Measurements from ENCODE around the gene LRMDA. TPM values are rescaled to one million over a fixed set of nuclear protein-coding genes. Genes with fewer than 3 reads are reported as not detected.

LRMDA gene
- total and polyA plus RNA-seq, 2 of the 4 experiments (the other 2 are of a cell fraction): 0.07 TPM; not detected in 1

GRCh38 chr10:76444034-76444800 is 1012.8 kb downstream of the LRMDA start:
- dilution Hi-C loops (cut with HindIII; ENCODE audit: low sequenced_read_pairs, unreplicated experiment): no loop called here
- Histone ChIP-seq H3K14ac (replicated peaks; ENCODE audit: low read depth, low read length) (no peak overlapping the region), H3K4me1 (ENCODE audit: control insufficient read depth, insufficient read depth, low read length) (peaks cover 4% of the 10 kb centered on the region; the same call in 1 of the 2 replicates), H3K9ac (ENCODE audit: low read depth, low read length) (no peak overlapping the region), H3K18ac (ENCODE audit: low read depth, low read length) (no peak overlapping the region), H2AK9ac (replicated peaks; ENCODE audit: low read depth, low read length, poor library complexity) (no peak overlapping the region), H2BK120ac (ENCODE audit: low read depth, low read length) (no peak overlapping the region), H2AK5ac (ENCODE audit: low read depth, low read length) (no peak overlapping the region), H4K8ac (ENCODE audit: low read depth in 2 of 2, low read length in 2 of 2) (no peak overlapping the region), H3K4me2 (ENCODE audit: low read depth, low read length) (no peak overlapping the region), H2BK5ac (ENCODE audit: low read depth, low read length, poor library complexity, severe bottlenecking) (no peak overlapping the region), H3K9me1 (ENCODE audit: insufficient read depth, low read length) (no peaks in the 10 kb centered on the region), H2BK15ac (ENCODE audit: low read depth, low read length) (no peak overlapping the region), H3K36me3 (ENCODE audit: control insufficient read depth, insufficient read depth, low read length) (no peaks in the 10 kb centered on the region), H3K27ac (ENCODE audit: insufficient read depth, low read length) (no peak overlapping the region), H3K4me3 (ENCODE audit: insufficient read depth, low read depth, low read length) (no peak overlapping the region), H2AFZ (replicated peaks; ENCODE audit: low read length, poor library complexity) (no peak overlapping the region), H3K4ac (ENCODE audit: low read depth, low read length) (no peak overlapping the region), H4K5ac (ENCODE audit: low read depth, low read length) (no peak overlapping the region), H2BK20ac (ENCODE audit: low read depth, low read length) (no peak overlapping the region), H4K91ac (ENCODE audit: insufficient read depth, low read depth, low read length) (no peak overlapping the region), H3K23ac (ENCODE audit: low read depth, low read length) (no peak overlapping the region), H4K20me1 (ENCODE audit: insufficient read depth, low read length) (no peaks in the 10 kb centered on the region), H3K56ac (ENCODE audit: extremely low read depth, insufficient read depth, low read length) (no peak overlapping the region), H3K27me3 (ENCODE audit: control insufficient read depth, insufficient read depth, low read length) (no peaks in the 10 kb centered on the region; the same call in 1 of the 2 replicates), H3K79me1 (ENCODE audit: low read depth in 1 of 2, low read length in 2 of 2) (no peaks in the 10 kb centered on the region), H3K9me3 (ENCODE audit: control insufficient read depth, insufficient read depth, low read length) (no peaks in the 10 kb centered on the region)
- intact Hi-C loops (cut with micrococcal nuclease): no loop called here
- in situ Hi-C loops (cut with MboI; ENCODE audit: low sequenced_read_pairs): no loop called here
- POLR2A ChIA-PET (ENCODE audit: unreplicated experiment): no interaction called here
- BruUV-seq (replicated peaks): no TSS peak
- peak; percentile 13 for DNase-seq
- WGBS, 2 experiments (ENCODE audit: extremely low coverage in 2 of 2, insufficient read length in 1 of 2): no CpG with 5 or more reads among the region's 6 CpGs
- CTCF ChIA-PET: interaction anchor here (0.5 kb wide), 1 partner anchor 12 kb away, joined by 3 read pairs; no protein-coding TSS in a partner anchor
- ATAC-seq (ENCODE audit: low read depth): peak; percentile 44; the same call in 1 of the 2 replicates
- TF ChIP-seq CHD1 (IDR thresholded peaks at IDR 0.05; ENCODE audit: low read depth, low read length) (no peak), BHLHE40 (IDR thresholded peaks at IDR 0.05; ENCODE audit: low read depth, low read length) (no peak), MXI1 (IDR thresholded peaks at IDR 0.05; ENCODE audit: borderline replicate concordance, low read depth, low read length) (no peak), RAD21 (IDR thresholded peaks at IDR 0.05; ENCODE audit: low read length) (no peak), ELK1 (IDR thresholded peaks at IDR 0.05; ENCODE audit: borderline replicate concordance, low read depth, low read length) (no peak), USF2 (IDR thresholded peaks at IDR 0.05; ENCODE audit: low read depth, low read length) (no peak), MAZ (IDR thresholded peaks at IDR 0.05; ENCODE audit: borderline replicate concordance, low read depth, low read length) (no peak), FOS (IDR thresholded peaks at IDR 0.05; ENCODE audit: low read depth, low read length) (no peak), POLR2A (IDR thresholded peaks at IDR 0.05; ENCODE audit: low read depth, low read length) (no peak), RCOR1 (IDR thresholded peaks at IDR 0.05; ENCODE audit: insufficient replicate concordance, low read length) (no peak), RFX5 (IDR thresholded peaks at IDR 0.05; ENCODE audit: low read depth, low read length) (no peak), SMC3 (IDR thresholded peaks at IDR 0.05; ENCODE audit: low read depth, low read length) (no peak), CEBPB (IDR thresholded peaks at IDR 0.05; ENCODE audit: low read depth, low read length) (no peak), NFE2L2 (IDR thresholded peaks at IDR 0.05; ENCODE audit: low read depth, low read length) (no peak), MAFK (IDR thresholded peaks at IDR 0.05; ENCODE audit: low read depth, low read length) (no peak)

Measured in IMR-90 (cell line).